Astrocyte (in vitro differentiated cells and primary cell): ENCODE data around the gene MAG. TPM values are rescaled to one million over a fixed set of nuclear protein-coding genes. Genes with fewer than 3 reads are reported as not detected.

Experiments
- DNase-seq: peaks from one replicate; pipeline ENCODE4 v3.0.0-alpha.2; 2010; ENCODE audit warnings: low read depth
- FAIRE-seq: peaks from 2 replicates; lab custom pipeline; 2011; peaks lifted over from hg19 to GRCh38; lab: Jason Lieb, UNC
- H2AFZ ChIP-seq: 2 replicates; pipeline ENCODE4 v1.6.0; 2012; ENCODE audit warnings: low read depth, low read length, inconsistent platforms
- H3K27ac ChIP-seq: 2 replicates; pipeline ENCODE4 v1.5.1; 2011; ENCODE audit warnings: low read depth, low read length, inconsistent platforms
- H3K27me3 ChIP-seq: 2 replicates; pipeline ENCODE4 v1.6.0; 2011; ENCODE audit warnings: low read length, inconsistent platforms; ENCODE audit not compliant: insufficient read depth
- H3K36me3 ChIP-seq: 2 replicates; pipeline ENCODE4 v1.5.1; 2011; ENCODE audit warnings: low read length, inconsistent platforms; ENCODE audit not compliant: insufficient read depth
- H3K4me1 ChIP-seq: 2 replicates; pipeline ENCODE4 v1.5.1; 2011; ENCODE audit warnings: low read length, inconsistent platforms; ENCODE audit not compliant: insufficient read depth
- H3K4me2 ChIP-seq: 2 replicates; pipeline ENCODE4 v1.6.0; 2012; ENCODE audit warnings: low read length, inconsistent platforms
- H3K4me3 ChIP-seq: 2 replicates; pipeline ENCODE4 v1.5.1; 2011; ENCODE audit warnings: low read depth, mild to moderate bottlenecking, low read length, inconsistent platforms; ENCODE audit not compliant: insufficient read depth
- H3K79me2 ChIP-seq: 2 replicates; pipeline ENCODE4 v1.6.0; 2012; ENCODE audit warnings: mild to moderate bottlenecking, low read length, inconsistent platforms; ENCODE audit not compliant: insufficient read depth
- H3K9ac ChIP-seq: 2 replicates; pipeline ENCODE4 v1.6.0; 2012; ENCODE audit warnings: mild to moderate bottlenecking, low read length, inconsistent platforms
- H3K9me3 ChIP-seq: 2 replicates; pipeline ENCODE4 v1.5.1; 2012; ENCODE audit warnings: low read depth, mild to moderate bottlenecking, low read length, inconsistent platforms; ENCODE audit not compliant: insufficient read depth
- H4K20me1 ChIP-seq: 2 replicates; pipeline ENCODE4 v1.6.0; 2012; ENCODE audit warnings: low read length, inconsistent platforms; ENCODE audit not compliant: insufficient read depth
- H3K27ac Mint-ChIP-seq: one replicate; pipeline ENCODE4 v1.8.0; 2021; ENCODE audit warnings: mild to moderate bottlenecking, mixed read lengths; ENCODE audit not compliant: unreplicated experiment
- H3K27me3 Mint-ChIP-seq: one replicate; pipeline ENCODE4 v1.8.0; 2021; ENCODE audit warnings: low read depth, mixed read lengths; ENCODE audit not compliant: unreplicated experiment
- H3K36me3 Mint-ChIP-seq: one replicate; pipeline ENCODE4 v1.8.0; 2021; ENCODE audit warnings: low read depth, mixed read lengths; ENCODE audit not compliant: unreplicated experiment
- H3K4me1 Mint-ChIP-seq: one replicate; pipeline ENCODE4 v1.8.0; 2021; ENCODE audit warnings: low read depth, mixed read lengths; ENCODE audit not compliant: unreplicated experiment
- H3K4me3 Mint-ChIP-seq: one replicate; pipeline ENCODE4 v1.8.0; 2021; ENCODE audit warnings: mild to moderate bottlenecking, moderate library complexity, mixed read lengths; ENCODE audit not compliant: unreplicated experiment
- H3K9me3 Mint-ChIP-seq: one replicate; pipeline ENCODE4 v1.8.0; 2021; ENCODE audit warnings: mild to moderate bottlenecking, mixed read lengths; ENCODE audit not compliant: unreplicated experiment
- CTCF ChIP-seq: IDR thresholded peaks from 2 replicates; pipeline ENCODE4 v1.5.1; 2011; ENCODE audit warnings: low read depth, mild to moderate bottlenecking, inconsistent platforms, low read length, moderate library complexity; ENCODE audit not compliant: insufficient read depth
- EZH2 ChIP-seq: IDR thresholded peaks from 2 replicates; pipeline ENCODE4 v1.6.1; 2012; ENCODE audit warnings: mild to moderate bottlenecking, low read length, inconsistent platforms; ENCODE audit not compliant: insufficient read depth
- total RNA-seq: library from RNA; stranded (reverse); gene quantifications from 2 replicates; pipeline ENCODE4 v1.2.1, GENCODE V29; 2021

MAG gene
- total RNA-seq, 1 donor from 2014 or later, result not detected

- H3K4me2 ChIP-seq, result no peak overlapping the region
- H4K20me1 ChIP-seq, result no peaks in the 10 kb centered on the region
- peaks cover 4% of the 10 kb centered on the region for H3K4me1 Mint-ChIP-seq
- H3K4me1 ChIP-seq, result no peaks in the 10 kb centered on the region
- H3K27ac ChIP-seq, result no peak overlapping the region
- no peaks in the 10 kb centered on the region for H3K36me3 Mint-ChIP-seq
- H3K36me3 ChIP-seq, result no peaks in the 10 kb centered on the region
- H3K79me2 ChIP-seq, result no peaks in the 10 kb centered on the region
- H3K9me3 ChIP-seq, result peaks cover 9% of the 10 kb centered on the region
- H3K9ac ChIP-seq, result no peak overlapping the region
- no peaks in the 10 kb centered on the region for H3K9me3 Mint-ChIP-seq
- no peak for TF ChIP-seq EZH2
- TF ChIP-seq CTCF, result no peak
- FAIRE-seq (no peak), DNase-seq (no peak)
- peaks cover 14% of the 10 kb centered on the region for H3K27me3 Mint-ChIP-seq
- no peak overlapping the region for H3K27ac Mint-ChIP-seq
- no peak overlapping the region for H3K4me3 ChIP-seq
- H2AFZ ChIP-seq, result no peak overlapping the region
- no peaks in the 10 kb centered on the region for H3K27me3 ChIP-seq
- H3K4me3 Mint-ChIP-seq, result no peak overlapping the region
These were observed 7.8 kb downstream of the MAG start for GRCh38 chr19:35299523-35300338.

GRCh38 chr19:35300339-35300649 is 8.3 kb downstream of the MAG start:
- no peaks in the 10 kb centered on the region for H3K79me2 ChIP-seq
- no peak overlapping the region for H2AFZ ChIP-seq
- TF ChIP-seq CTCF (no peak), EZH2 (no peak)
- no peaks in the 10 kb centered on the region for H4K20me1 ChIP-seq
- no peak overlapping the region for H3K9ac ChIP-seq
- Mint-ChIP-seq H3K27ac (no peak overlapping the region), H3K4me3 (no peak overlapping the region), H3K36me3 (no peaks in the 10 kb centered on the region), H3K9me3 (no peaks in the 10 kb centered on the region), H3K4me1 (peaks cover 4% of the 10 kb centered on the region), H3K27me3 (peaks cover 14% of the 10 kb centered on the region)
- H3K4me2 ChIP-seq, result no peak overlapping the region
- no peaks in the 10 kb centered on the region for H3K36me3 ChIP-seq
- FAIRE-seq (no peak), DNase-seq (no peak)
- peaks cover 9% of the 10 kb centered on the region for H3K9me3 ChIP-seq
- H3K4me1 ChIP-seq, result no peaks in the 10 kb centered on the region
- H3K4me3 ChIP-seq, result no peak overlapping the region
- no peak overlapping the region for H3K27ac ChIP-seq
- no peaks in the 10 kb centered on the region for H3K27me3 ChIP-seq

- DNase-seq (no peak), FAIRE-seq (no peak)
- H3K9me3 ChIP-seq, result peaks cover 9% of the 10 kb centered on the region
- no peaks in the 10 kb centered on the region for H3K79me2 ChIP-seq
- Mint-ChIP-seq H3K4me3 (no peak overlapping the region), H3K4me1 (peaks cover 6% of the 10 kb centered on the region), H3K27me3 (peaks cover 14% of the 10 kb centered on the region), H3K36me3 (no peaks in the 10 kb centered on the region), H3K27ac (no peak overlapping the region), H3K9me3 (no peaks in the 10 kb centered on the region)
- no peak overlapping the region for H2AFZ ChIP-seq
- no peaks in the 10 kb centered on the region for H4K20me1 ChIP-seq
- H3K27ac ChIP-seq, result no peak overlapping the region
- no peaks in the 10 kb centered on the region for H3K27me3 ChIP-seq
- H3K4me2 ChIP-seq, result no peak overlapping the region
- no peak overlapping the region for H3K4me3 ChIP-seq
- H3K4me1 ChIP-seq, result no peaks in the 10 kb centered on the region
- no peak overlapping the region for H3K9ac ChIP-seq
- no peaks in the 10 kb centered on the region for H3K36me3 ChIP-seq
- no peak for TF ChIP-seq CTCF
- no peak for TF ChIP-seq EZH2
These were observed 10.0 kb downstream of the MAG start for GRCh38 chr19:35301961-35302360.
